ENCODE measurements around the gene DOCK4. TPM values are rescaled to one million over a fixed set of nuclear protein-coding genes. Genes with fewer than 3 reads are reported as not detected.

DOCK4 gene
- total RNA-seq, 1 experiment from 2014 or later: 4.9 TPM

GRCh38 chr7:111718886-111719285 lies 487.3 kb downstream of the DOCK4 start:
- Histone ChIP-seq H3K56ac (ENCODE audit: insufficient read length, low read depth, low read length) (no peak overlapping the region), H3T11ph (ENCODE audit: low read length) (no peak overlapping the region), H4K5ac (ENCODE audit: insufficient read length, low read depth, low read length) (no peak overlapping the region), H3K9me3 (ENCODE audit: control insufficient read depth, low read depth, low read length) (peaks cover 11% of the 10 kb centered on the region), H3K14ac (ENCODE audit: insufficient read depth, low read length) (no peak overlapping the region), H3K18ac (ENCODE audit: insufficient read length, low read depth, low read length) (no peak overlapping the region), H4K20me1 (ENCODE audit: control insufficient read depth, insufficient read depth, insufficient read length) (no peaks in the 10 kb centered on the region), H2BK5ac (ENCODE audit: insufficient read length, low read length) (no peak overlapping the region), H3K27ac (ENCODE audit: insufficient read length, low read depth, low read length) (no peak overlapping the region), H2AK5ac (ENCODE audit: insufficient read length, low read length) (no peak overlapping the region), H2BK15ac (ENCODE audit: low read depth, low read length) (no peak overlapping the region), H3K23me2 (ENCODE audit: insufficient read length, low read depth, low read length, poor library complexity, severe bottlenecking) (no peaks in the 10 kb centered on the region), H3K79me1 (ENCODE audit: insufficient read depth, low read depth, low read length, poor library complexity, severe bottlenecking) (no peaks in the 10 kb centered on the region), H2BK120ac (ENCODE audit: low read depth, low read length, poor library complexity, severe bottlenecking) (no peak overlapping the region), H2BK20ac (ENCODE audit: low read depth, low read length, poor library complexity, severe bottlenecking) (no peak overlapping the region), H3K23ac (ENCODE audit: insufficient read length, low read depth, low read length) (no peak overlapping the region), H3K4ac (ENCODE audit: low read depth, low read length) (no peak overlapping the region), H3K4me2 (ENCODE audit: insufficient read depth, insufficient read length, low read length) (no peak overlapping the region), H3K4me1 (ENCODE audit: insufficient read depth, low read length) (no peaks in the 10 kb centered on the region), H2AFZ (ENCODE audit: low read length) (no peak overlapping the region), H3K27me3 (ENCODE audit: insufficient read depth, low read length) (no peaks in the 10 kb centered on the region; the same call in 1 of the 2 replicates), H4K91ac (ENCODE audit: insufficient read length, low read depth, low read length) (no peak overlapping the region), H2BK12ac (ENCODE audit: insufficient read length, low read depth, low read length) (no peak overlapping the region), H3K9ac (ENCODE audit: extremely low read depth, insufficient read length, low read length) (no peak overlapping the region), H4K8ac (replicated peaks; ENCODE audit: insufficient read length, low read depth, low read length) (no peak overlapping the region), H3K79me2 (ENCODE audit: insufficient read depth, low read length) (no peaks in the 10 kb centered on the region)
- Mint-ChIP-seq H3K27me3 (ENCODE audit: low read depth) (peaks cover 2% of the 10 kb centered on the region), H3K9me3 (peaks cover 29 to 33% of the 10 kb centered on the region in 2 experiments), H3K36me3 (ENCODE audit: insufficient read depth in 1 of 3, low read depth in 3 of 3) (peaks cover 7 to 24% (median 12%) of the 10 kb centered on the region in 3 experiments), H3K4me1 (0 out of 4 replicates have a peak, but pooled peaks cover 0 to 2% of the 10 kb centered on the region in 2 experiments), H3K4me3 (no peak overlapping the region), H3K27ac (no peak overlapping the region)
- no peak for DNase-seq
- TF ChIP-seq CTCF (conservative IDR thresholded peaks at IDR 0.05): no peak
- no CpG with 5 or more reads among the region's 3 CpGs for WGBS (ENCODE audit: extremely low coverage, insufficient read length, low lambda C conversion rate)
